GM12878 (cell line): ENCODE results near the gene ERMARD. TPM values are rescaled to one million over a fixed set of nuclear protein-coding genes. Genes with fewer than 3 reads are reported as not detected.

Source experiments
- ATAC-seq: fragments of 200-7000 bp; cut with Tn5 transposase; 3 replicates; pipeline ENCODE4 v1.9.1; 2020; ENCODE audit warnings: mild to moderate bottlenecking, moderate library complexity
- BruUV-seq: library from RNA; stranded (reverse); fragments of 400-500 nt; replicated peaks from 2 replicates; lab custom pipeline; 2021; lab: Mats Ljungman, UMichigan
- CTCF ChIA-PET: fragments of 300-600 bp; sonication (Branson Sonifier 250); formaldehyde crosslinking; extraction: SDS; loops from one replicate; lab custom pipeline; 2021; ENCODE audit warnings: inconsistent platforms; lab: Yijun Ruan, JAX
- POLR2A ChIA-PET: fragments of 350-600 bp; formaldehyde crosslinking; extraction: SDS; loops from one replicate; lab custom pipeline; 2021; ENCODE audit warnings: inconsistent platforms; lab: Charles Lee
- RAD21 ChIA-PET: fragments of 300-600 bp; sonication (Branson Sonifier 250); formaldehyde crosslinking; loops from one replicate; lab custom pipeline; 2023; ENCODE audit warnings: antibody characterized with exemption; ENCODE audit not compliant: unreplicated experiment; lab: Charles Lee
- SMC1A ChIA-PET: fragments of 300-600 bp; sonication (Branson Sonifier 250); formaldehyde crosslinking; loops from one replicate; lab custom pipeline; 2023; ENCODE audit not compliant: unreplicated experiment, uncharacterized antibody; lab: Charles Lee
- DNase-seq: peaks from one replicate; pipeline ENCODE4 v3.0.0-alpha.2; 2011; ENCODE audit warnings: low read depth, low spot score
- FAIRE-seq: peaks from 3 replicates; lab custom pipeline; 2011; peaks lifted over from hg19 to GRCh38; lab: Jason Lieb, UNC
- H2AFZ ChIP-seq: 2 replicates; pipeline ENCODE4 v1.6.0; 2011; ENCODE audit warnings: low read depth, low read length, control low read depth; ENCODE audit not compliant: control insufficient read depth
- H3K27ac ChIP-seq: 2 replicates; pipeline ENCODE4 v1.5.1; 2011; ENCODE audit warnings: control low read depth; ENCODE audit not compliant: control insufficient read depth, insufficient read depth
- H3K27me3 ChIP-seq, 2 experiments: replicated peaks in 1 of 2; 2 replicates each; pipeline versions ENCODE4 v1.6.0 to v1.6.1; 2011; ENCODE audit warnings: low read length in 1 of 2; ENCODE audit not compliant: control insufficient read depth in 2 of 2, insufficient read depth in 2 of 2
- H3K36me3 ChIP-seq, 2 experiments: 2 replicates each; pipeline ENCODE4 v1.5.1; 2011; ENCODE audit warnings: low read length in 1 of 2; ENCODE audit not compliant: control insufficient read depth in 2 of 2, insufficient read depth in 2 of 2
- H3K4me1 ChIP-seq: 2 replicates; pipeline ENCODE4 v1.6.1; 2011; ENCODE audit warnings: mild to moderate bottlenecking, low read length, moderate library complexity, mixed read lengths; ENCODE audit not compliant: control insufficient read depth, insufficient read depth
- H3K4me2 ChIP-seq: 2 replicates; pipeline ENCODE4 v1.6.0; 2011; ENCODE audit warnings: control low read depth; ENCODE audit not compliant: control insufficient read depth, insufficient read depth
- H3K4me3 ChIP-seq: fragments of 200-600 bp; sonication (generic); 2 replicates; pipeline ENCODE4 v1.5.1; 2016
- H3K79me2 ChIP-seq: 2 replicates; pipeline ENCODE4 v1.6.0; 2011; ENCODE audit warnings: low read length; ENCODE audit not compliant: control insufficient read depth, insufficient read depth
- H3K9ac ChIP-seq: 2 replicates; pipeline ENCODE4 v1.8.0; 2011; ENCODE audit warnings: low read length, control low read depth, mixed read lengths; ENCODE audit not compliant: control insufficient read depth, insufficient read depth
- H3K9me3 ChIP-seq: replicated peaks from 3 replicates; pipeline ENCODE4 v1.5.1; 2011; ENCODE audit warnings: mild to moderate bottlenecking, low read length; ENCODE audit not compliant: control insufficient read depth, insufficient read depth
- H4K20me1 ChIP-seq: 2 replicates; pipeline ENCODE4 v1.6.0; 2011; ENCODE audit not compliant: control insufficient read depth, insufficient read depth
- BACH1 ChIP-seq: fragments of 450-650 bp; IDR thresholded peaks from 2 replicates; pipeline ENCODE4 v1.6.1; 2017; ENCODE audit warnings: mild to moderate bottlenecking, borderline replicate concordance
- LARP7 ChIP-seq: fragments of 450-650 bp; IDR thresholded peaks from 2 replicates; pipeline ENCODE4 v1.6.1; 2017; ENCODE audit warnings: mild to moderate bottlenecking
- POLR2A ChIP-seq: IDR thresholded peaks from 2 replicates; pipeline ENCODE4 v1.6.1; 2011; ENCODE audit warnings: low read depth, mild to moderate bottlenecking, low read length
- RBBP5 ChIP-seq: fragments of 200-600 bp; sonication (generic); conservative IDR thresholded peaks from 2 replicates; pipeline ENCODE4 v1.6.1; 2016
- SMARCA5 ChIP-seq: fragments of 450-650 bp; IDR thresholded peaks from 2 replicates; pipeline ENCODE4 v1.6.1; 2017; ENCODE audit warnings: mild to moderate bottlenecking
- YY1 ChIP-seq: IDR thresholded peaks from 2 replicates; pipeline ENCODE4 v1.6.1; 2011; ENCODE audit warnings: low read depth, mild to moderate bottlenecking, low read length
- ZNF274 ChIP-seq: IDR thresholded peaks from one replicate; pipeline ENCODE4 v1.8.0; 2011; ENCODE audit not compliant: insufficient read length, insufficient read depth
- WGBS: methylation state at CpG from one replicate; pipeline ENCODE4 v1.1.6; 2016; ENCODE audit warnings: low lambda C conversion rate; ENCODE audit not compliant: insufficient replicate concordance, insufficient coverage; ENCODE audit errors: missing lambda C conversion rate; 5-methylcytosine and 5-hydroxymethylcytosine counted together
- in situ Hi-C: fragments of 300-500 bp; cut with MboI; formaldehyde crosslinking; loops from 9 replicates; pipeline ENCODE4 v1.14.3; 2018; ENCODE audit warnings: mixed read lengths
- intact Hi-C: fragments of 100-400 bp; cut with micrococcal nuclease; formaldehyde crosslinking; loops from one replicate; pipeline ENCODE4 v1.14.2; 2022; ENCODE audit not compliant: unreplicated experiment
- polyA plus RNA-seq, 11 experiments: library from polyadenylated mRNA; depleted of rRNA in 4 of 11; unstranded in 6 of 11; stranded (reverse) in 5 of 11; fragments of >200 nt; fragmentation: Nextera tagmentation in 4 of 11; fragmentation: Illumina TruSeq in 1 of 11; extraction: Ambion mirVana in 4 of 11; extraction: Trizol in 1 of 11; gene quantifications; 1 replicate in 1 of 11; 2 replicates in 10 of 11; pipeline versions ENCODE4 v1.2.1 to v1.2.3, GENCODE V29; 2011 to 2016; ENCODE audit warnings: inconsistent platforms in 2 of 11, missing spikeins in 2 of 11, low read depth in 1 of 11
- total RNA-seq, 4 experiments: library from RNA; depleted of rRNA in 3 of 4; stranded (reverse); fragments of >200 nt in 3 of 4; fragmentation: Illumina TruSeq in 1 of 4; extraction: Trizol in 1 of 4; gene quantifications; 2 replicates each; pipeline versions ENCODE4 v1.2.1 to v1.2.3, GENCODE V29; 2013 to 2021
- TF ChIP-seq, protein P1 (sequence below): fragments of 450-650 bp; conservative IDR thresholded peaks from 2 replicates; pipeline ENCODE4 v1.6.1; 2017; ENCODE audit warnings: mild to moderate bottlenecking, moderate library complexity

The ERMARD gene
- total and polyA plus RNA-seq, 10 of the 15 experiments (the other 5 are each of a cell fraction or from before 2014, with no cell fraction given), result 24.4 to 63.3 (median 34.1) TPM

DNA sequence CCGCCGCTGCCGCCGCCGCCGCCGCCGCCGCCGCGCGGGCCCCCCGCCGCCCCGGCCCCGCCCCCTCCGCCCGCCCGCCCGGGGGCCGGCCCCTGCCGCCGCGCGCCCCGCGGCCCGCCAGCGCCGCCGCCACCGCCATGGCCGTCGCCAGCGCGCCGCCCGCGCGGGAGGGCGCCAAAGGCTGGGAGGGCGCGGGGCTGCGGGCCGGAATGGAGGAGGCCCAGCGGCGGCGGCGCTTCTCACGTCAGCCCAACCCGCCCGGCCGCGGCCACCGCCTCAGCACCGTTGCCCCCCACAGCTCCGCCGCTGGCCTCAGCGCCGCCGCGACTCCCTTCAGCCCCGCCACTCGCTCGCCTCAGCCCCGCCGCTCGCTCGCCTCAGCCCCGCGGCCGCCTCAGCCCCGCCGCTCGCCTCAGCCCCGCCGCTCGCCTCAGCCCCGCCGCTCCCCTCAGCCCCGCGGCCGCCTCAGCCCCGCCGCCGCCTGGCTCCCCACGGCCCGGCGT lies 27.4 kb upstream of the ERMARD start:
- RAD21 ChIA-PET, result no interaction called here
- DNase-seq (no peak), ATAC-seq (peak; percentile 20), FAIRE-seq (no peak)
- H3K4me2 ChIP-seq, result no peak overlapping the region
- H3K36me3 ChIP-seq, result no peaks in the 10 kb centered on the region; a peak in 1 of 4 replicates
- H2AFZ ChIP-seq, result peak overlapping the region; percentile 55
- TF ChIP-seq RBBP5, result no peak
- TF ChIP-seq, protein P1, sequence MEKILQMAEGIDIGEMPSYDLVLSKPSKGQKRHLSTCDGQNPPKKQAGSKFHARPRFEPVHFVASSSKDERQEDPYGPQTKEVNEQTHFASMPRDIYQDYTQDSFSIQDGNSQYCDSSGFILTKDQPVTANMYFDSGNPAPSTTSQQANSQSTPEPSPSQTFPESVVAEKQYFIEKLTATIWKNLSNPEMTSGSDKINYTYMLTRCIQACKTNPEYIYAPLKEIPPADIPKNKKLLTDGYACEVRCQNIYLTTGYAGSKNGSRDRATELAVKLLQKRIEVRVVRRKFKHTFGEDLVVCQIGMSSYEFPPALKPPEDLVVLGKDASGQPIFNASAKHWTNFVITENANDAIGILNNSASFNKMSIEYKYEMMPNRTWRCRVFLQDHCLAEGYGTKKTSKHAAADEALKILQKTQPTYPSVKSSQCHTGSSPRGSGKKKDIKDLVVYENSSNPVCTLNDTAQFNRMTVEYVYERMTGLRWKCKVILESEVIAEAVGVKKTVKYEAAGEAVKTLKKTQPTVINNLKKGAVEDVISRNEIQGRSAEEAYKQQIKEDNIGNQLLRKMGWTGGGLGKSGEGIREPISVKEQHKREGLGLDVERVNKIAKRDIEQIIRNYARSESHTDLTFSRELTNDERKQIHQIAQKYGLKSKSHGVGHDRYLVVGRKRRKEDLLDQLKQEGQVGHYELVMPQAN, result peak; percentile 12; the same call in 1 of the 2 replicates
- peak; percentile 32 for TF ChIP-seq LARP7
- peak; percentile 30 for TF ChIP-seq SMARCA5
- peak; percentile 60 for TF ChIP-seq POLR2A
- no peak for TF ChIP-seq ZNF274
- TF ChIP-seq BACH1, result 0 out of 2 replicates have a peak, but pooled peaks have one; percentile 50
- TF ChIP-seq YY1, result peak; percentile 71
- intact Hi-C loops (loop anchor here (10.0 kb wide), 1 partner anchor 581 kb away; the partner anchor contains the start of gene FAM120B), in situ Hi-C loops (no loop called here)
- SMC1A ChIA-PET, result interaction anchor here (1.8 kb wide), 1 partner anchor 22 kb away, joined by 7 read pairs; the partner anchor contains the start of genes C6orf120 and WDR27
- H4K20me1 ChIP-seq, result no peaks in the 10 kb centered on the region
- BruUV-seq, result no TSS peak
- no peak overlapping the region for H3K4me3 ChIP-seq
- H3K9me3 ChIP-seq, result no peaks in the 10 kb centered on the region
- no peaks in the 10 kb centered on the region for H3K27me3 ChIP-seq
- CTCF ChIA-PET, result no interaction called here
- H3K9ac ChIP-seq, result no peak overlapping the region
- 0% methylated on average over 12 of the region's 89 CpGs for WGBS
- H3K27ac ChIP-seq, result no peak overlapping the region
- peaks cover 37% of the 10 kb centered on the region for H3K79me2 ChIP-seq
- H3K4me1 ChIP-seq, result peaks cover 5% of the 10 kb centered on the region
- POLR2A ChIA-PET, result interaction anchor here (1.0 to 3.2 kb wide), 3 partner anchors 21 to 28 kb away, joined by 4 to 32 read pairs (median 7); partner anchors contain the start of genes C6orf120, DYNLT2, ERMARD and WDR27
